ENCODE results near the gene LRRK1. TPM values are rescaled to one million over a fixed set of nuclear protein-coding genes. Genes with fewer than 3 reads are reported as not detected.

The LRRK1 gene
- total and polyA plus RNA-seq, 2 experiments from 2014 or later, result 2.6 to 4.5 TPM

GRCh38 chr15:100994597-100995446 lies 75.7 kb downstream of the LRRK1 start:
- H2AFZ ChIP-seq, result 0 out of 2 replicates have a peak overlapping the region, but pooled peaks have one; percentile 16
- Mint-ChIP-seq H3K4me1 (peaks cover 11% of the 10 kb centered on the region), H3K27ac (no peak overlapping the region; the same call in 1 of the 2 replicates), H3K27me3 (ENCODE audit: insufficient read depth, low read depth, poor library complexity) (no peaks in the 10 kb centered on the region), H3K4me3 (no peak overlapping the region), H3K36me3 (ENCODE audit: low read depth) (no peaks in the 10 kb centered on the region), H3K9me3 (no peaks in the 10 kb centered on the region)
- no peak overlapping the region for H3K4me2 ChIP-seq
- H3K27me3 ChIP-seq (ENCODE audit: insufficient read depth), result no peaks in the 10 kb centered on the region
- DNase-seq (ENCODE audit: low spot score) (peak; percentile 20), ATAC-seq (peak; percentile 66)
- H3K27ac ChIP-seq (ENCODE audit: low read depth), result no peak overlapping the region
- no peaks in the 10 kb centered on the region for H3K9me2 ChIP-seq (ENCODE audit: insufficient read depth)
- 0 out of 2 replicates have a peak, but pooled peaks cover under 1% of the 10 kb centered on the region for H3K4me1 ChIP-seq (ENCODE audit: insufficient read depth)
- no peaks in the 10 kb centered on the region for H3F3A ChIP-seq (replicated peaks; ENCODE audit: low read depth)
- H3K36me3 ChIP-seq (ENCODE audit: insufficient read depth), result no peaks in the 10 kb centered on the region
- no peak for TF ChIP-seq EZH2 (IDR thresholded peaks at IDR 0.05; ENCODE audit: low read depth, unreplicated experiment)
- TF ChIP-seq EZH2phosphoT487 (IDR thresholded peaks at IDR 0.05; ENCODE audit: unreplicated experiment), result no peak
- TF ChIP-seq ETS1 (IDR thresholded peaks at IDR 0.05), result no peak
- TF ChIP-seq CTCF (conservative IDR thresholded peaks at IDR 0.05; ENCODE audit: low read depth in 2 of 2), result no peak
- TF ChIP-seq ZNF331 (CRISPR knock-in tag; IDR thresholded peaks at IDR 0.05; ENCODE audit: low read depth), result no peak
- TF ChIP-seq STAT1 (IDR thresholded peaks at IDR 0.05; ENCODE audit: unreplicated experiment), result no peak
- no peak for TF ChIP-seq POLR2AphosphoS5 (IDR thresholded peaks at IDR 0.05; ENCODE audit: low read depth)
- no peak for TF ChIP-seq CREB1 (CRISPR knock-in tag; IDR thresholded peaks at IDR 0.05; ENCODE audit: low read depth)
- no peak for TF ChIP-seq ZNF462 (CRISPR knock-in tag; IDR thresholded peaks at IDR 0.05)
- no peak for TF ChIP-seq JUNB (IDR thresholded peaks at IDR 0.05; ENCODE audit: unreplicated experiment)
- TF ChIP-seq REST (IDR thresholded peaks at IDR 0.05; ENCODE audit: unreplicated experiment), result no peak
- no peak for TF ChIP-seq NANOG (IDR thresholded peaks at IDR 0.05; ENCODE audit: borderline replicate concordance)
- no peak for TF ChIP-seq ZNF114 (CRISPR knock-in tag; IDR thresholded peaks at IDR 0.05)
- H3K4me3 ChIP-seq, result no peak overlapping the region
- H4K20me1 ChIP-seq (replicated peaks; ENCODE audit: insufficient read depth), result no peaks in the 10 kb centered on the region
- no peaks in the 10 kb centered on the region for H3K79me2 ChIP-seq (replicated peaks; ENCODE audit: insufficient read depth)

Data from GM23338 (cell line).